K562 (cell line): Measurements from ENCODE around the gene RPL15.

Source experiments
- CEBPB ChIP-seq: fragments of 450-650 bp; IDR thresholded peaks from 2 replicates; pipeline ENCODE4 v1.6.1; 2016; ENCODE audit warnings: missing genetic modification characterization, missing compliant biosample characterization
- JUN ChIP-seq, 2 experiments: sonication (generic) in 1 of 2; formaldehyde crosslinking in 1 of 2; IDR thresholded peaks; 2 replicates each; pipeline versions ENCODE4 v1.6.1 to v1.8.0; 2012 to 2022; ENCODE audit warnings: borderline replicate concordance in 2 of 2, mild to moderate bottlenecking in 2 of 2, improper control_type of control experiment in 1 of 2, low read depth in 1 of 2, low read length in 1 of 2, missing genetic modification reagents in 1 of 2
- NR3C1 ChIP-seq: sonication (generic); formaldehyde crosslinking; IDR thresholded peaks from 2 replicates; pipeline ENCODE4 v1.8.1; 2022; ENCODE audit warnings: missing genetic modification reagents
- TAF1 ChIP-seq: IDR thresholded peaks from 2 replicates; pipeline ENCODE4 v1.6.1; 2011; ENCODE audit warnings: mild to moderate bottlenecking, low read length, moderate library complexity; ENCODE audit not compliant: insufficient read depth, control insufficient read depth, severe bottlenecking; ENCODE audit errors: extremely low read depth
- TEAD1 ChIP-seq, 2 experiments: fragments of 450-650 bp in 1 of 2; sonication (generic) in 1 of 2; formaldehyde crosslinking; IDR thresholded peaks; 2 replicates each; pipeline versions ENCODE4 v1.4.0 to v1.8.0; 2020 to 2022; ENCODE audit warnings: mild to moderate bottlenecking in 2 of 2, missing genetic modification reagents in 1 of 2
- TRIM28 ChIP-seq: fragments of 450-650 bp; IDR thresholded peaks from 2 replicates; pipeline ENCODE4 v1.6.1; 2017
- TF ChIP-seq, protein P1 (sequence below), 3 experiments: IDR thresholded peaks in 2 of 3; conservative IDR thresholded peaks in 1 of 3; 2 replicates each; pipeline ENCODE4 v1.5.1; 2011 to 2012; ENCODE audit warnings: low read length in 3 of 3, mild to moderate bottlenecking in 3 of 3, control low read depth in 2 of 3, improper control_type of control experiment in 1 of 3, inconsistent platforms in 1 of 3, low read depth in 1 of 3, mixed read lengths in 1 of 3, moderate library complexity in 1 of 3; ENCODE audit not compliant: insufficient read depth in 2 of 3
- TF ChIP-seq, protein P2 (sequence below), 2 experiments: IDR thresholded peaks; 2 replicates each; pipeline ENCODE4 v1.6.1; 2011; ENCODE audit warnings: borderline replicate concordance in 1 of 2, control low read depth in 1 of 2, low read depth in 1 of 2, low read length in 1 of 2, mild to moderate bottlenecking in 1 of 2, mixed read lengths in 1 of 2, moderate library complexity in 1 of 2; ENCODE audit not compliant: insufficient read depth in 1 of 2, insufficient read length in 1 of 2, poor library complexity in 1 of 2, severe bottlenecking in 1 of 2; ENCODE audit errors: extremely low read depth in 1 of 2

DNA sequence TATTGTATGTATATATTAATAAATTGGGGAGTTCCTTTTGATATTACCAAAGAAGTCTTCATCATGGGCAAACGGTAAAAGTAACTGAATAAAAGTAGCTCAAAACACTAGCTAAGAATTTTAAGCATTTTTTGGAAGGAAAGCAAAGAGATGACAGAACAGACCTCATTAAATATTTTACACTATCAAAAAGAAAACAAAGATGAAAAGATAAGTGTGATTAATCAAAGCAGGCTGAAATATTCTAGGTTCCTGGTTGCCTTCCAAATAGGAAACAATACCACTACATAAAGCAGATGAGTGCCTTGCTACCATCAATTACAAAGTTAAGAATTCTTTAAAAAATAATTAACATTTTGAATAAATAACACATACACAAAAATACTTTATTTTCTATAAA, 3.8 kb upstream of the RPL15 start:
- no peak for TF ChIP-seq TEAD1 (CRISPR knock-in tag; IDR thresholded peaks at IDR 0.05)
- no peak for TF ChIP-seq TAF1
- TF ChIP-seq, protein P1, sequence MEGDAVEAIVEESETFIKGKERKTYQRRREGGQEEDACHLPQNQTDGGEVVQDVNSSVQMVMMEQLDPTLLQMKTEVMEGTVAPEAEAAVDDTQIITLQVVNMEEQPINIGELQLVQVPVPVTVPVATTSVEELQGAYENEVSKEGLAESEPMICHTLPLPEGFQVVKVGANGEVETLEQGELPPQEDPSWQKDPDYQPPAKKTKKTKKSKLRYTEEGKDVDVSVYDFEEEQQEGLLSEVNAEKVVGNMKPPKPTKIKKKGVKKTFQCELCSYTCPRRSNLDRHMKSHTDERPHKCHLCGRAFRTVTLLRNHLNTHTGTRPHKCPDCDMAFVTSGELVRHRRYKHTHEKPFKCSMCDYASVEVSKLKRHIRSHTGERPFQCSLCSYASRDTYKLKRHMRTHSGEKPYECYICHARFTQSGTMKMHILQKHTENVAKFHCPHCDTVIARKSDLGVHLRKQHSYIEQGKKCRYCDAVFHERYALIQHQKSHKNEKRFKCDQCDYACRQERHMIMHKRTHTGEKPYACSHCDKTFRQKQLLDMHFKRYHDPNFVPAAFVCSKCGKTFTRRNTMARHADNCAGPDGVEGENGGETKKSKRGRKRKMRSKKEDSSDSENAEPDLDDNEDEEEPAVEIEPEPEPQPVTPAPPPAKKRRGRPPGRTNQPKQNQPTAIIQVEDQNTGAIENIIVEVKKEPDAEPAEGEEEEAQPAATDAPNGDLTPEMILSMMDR (IDR thresholded peaks at IDR 0.05 in 2 of 3, conservative IDR thresholded peaks at IDR 0.05 in 1 of 3; ENCODE audit: insufficient read depth in 2 of 3, low read depth in 1 of 3, low read length in 3 of 3), result no peak
- no peak for TF ChIP-seq NR3C1
- TF ChIP-seq CEBPB (tag), result no peak
- TF ChIP-seq, protein P2, sequence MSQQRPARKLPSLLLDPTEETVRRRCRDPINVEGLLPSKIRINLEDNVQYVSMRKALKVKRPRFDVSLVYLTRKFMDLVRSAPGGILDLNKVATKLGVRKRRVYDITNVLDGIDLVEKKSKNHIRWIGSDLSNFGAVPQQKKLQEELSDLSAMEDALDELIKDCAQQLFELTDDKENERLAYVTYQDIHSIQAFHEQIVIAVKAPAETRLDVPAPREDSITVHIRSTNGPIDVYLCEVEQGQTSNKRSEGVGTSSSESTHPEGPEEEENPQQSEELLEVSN (IDR thresholded peaks at IDR 0.05; ENCODE audit: borderline replicate concordance in 1 of 2, extremely low read depth in 1 of 2, insufficient read depth in 1 of 2, insufficient read length in 1 of 2, low read depth in 1 of 2, low read length in 1 of 2, poor library complexity in 1 of 2, severe bottlenecking in 1 of 2), result no peak
- TF ChIP-seq TRIM28, result no peak
- TF ChIP-seq JUN (IDR thresholded peaks at IDR 0.05; ENCODE audit: borderline replicate concordance, low read depth, low read length), result no peak
- TF ChIP-seq JUN (CRISPR knock-in tag; IDR thresholded peaks at IDR 0.05; ENCODE audit: borderline replicate concordance), result no peak
